ENCODE measurements around the gene TSHZ2.
A peak's percentile ranks its signal among the peaks of the same experiment; 100 is the strongest.
"Not testable (repeated sequence)": the region's sequence is repeated elsewhere in the genome, so short reads cannot be mapped to it uniquely, and the experiment has no call there.

TSHZ2 gene

GRCh38 chr20:53296451-53297153, 324.4 kb downstream of the TSHZ2 start:
- DNase-seq = no peak

- DNase-seq = no peak
These were observed 325.0 kb downstream of the TSHZ2 start for GRCh38 chr20:53297154-53297529.

GRCh38 chr20:53298260-53298659, 326.1 kb downstream of the TSHZ2 start:
- DNase-seq = no peak

- DNase-seq = no peak
These were observed 326.8 kb downstream of the TSHZ2 start for GRCh38 chr20:53298911-53299310.

GRCh38 chr20:53299831-53300230, 327.7 kb downstream of the TSHZ2 start:
- DNase-seq = no peak

- DNase-seq = no peak
These were observed 329.7 kb downstream of the TSHZ2 start for GRCh38 chr20:53301869-53302268.

- no peak for DNase-seq
These were observed 330.7 kb downstream of the TSHZ2 start for GRCh38 chr20:53302695-53303412.

GRCh38 chr20:53303413-53303760, 331.2 kb downstream of the TSHZ2 start:
- DNase-seq = no peak

- DNase-seq = no peak
These were observed 332.0 kb downstream of the TSHZ2 start for GRCh38 chr20:53304146-53304545.

- no peak for DNase-seq
These were observed 334.1 kb downstream of the TSHZ2 start for GRCh38 chr20:53306192-53306805.

- no peak for DNase-seq
These were observed 335.9 kb downstream of the TSHZ2 start for GRCh38 chr20:53307964-53308597.

- DNase-seq = no peak
These were observed 337.4 kb downstream of the TSHZ2 start for GRCh38 chr20:53309515-53309914.

- no peak for DNase-seq
These were observed 340.8 kb downstream of the TSHZ2 start for GRCh38 chr20:53312957-53313356.

GRCh38 chr20:53316206-53316937, 344.2 kb downstream of the TSHZ2 start:
- peak; percentile 22 for DNase-seq

- DNase-seq = no peak
These were observed 347.0 kb downstream of the TSHZ2 start for GRCh38 chr20:53319200-53319599.

- DNase-seq = no peak
These were observed 347.6 kb downstream of the TSHZ2 start for GRCh38 chr20:53319716-53320115.

- DNase-seq = no peak
These were observed 348.5 kb downstream of the TSHZ2 start for GRCh38 chr20:53320701-53321100.

- DNase-seq = no peak
These were observed 349.4 kb downstream of the TSHZ2 start for GRCh38 chr20:53321596-53321995.

- DNase-seq = peak; percentile 23
These were observed 350.5 kb downstream of the TSHZ2 start for GRCh38 chr20:53322651-53323050.

GRCh38 chr20:53323460-53323859, 351.3 kb downstream of the TSHZ2 start:
- not testable (repeated sequence) for DNase-seq

- DNase-seq = no peak
These were observed 352.7 kb downstream of the TSHZ2 start for GRCh38 chr20:53324816-53325215.

- DNase-seq = no peak
These were observed 356.8 kb downstream of the TSHZ2 start for GRCh38 chr20:53328961-53329360.

GRCh38 chr20:53329781-53330180, 357.6 kb downstream of the TSHZ2 start:
- DNase-seq = no peak
